CD4-positive, alpha-beta T cell (primary cell): ENCODE results near the gene AGBL1. TPM values are rescaled to one million over a fixed set of nuclear protein-coding genes. Genes with fewer than 3 reads are reported as not detected.

ENCODE experiments used
- ATAC-seq: fragments of 200-7000 bp; cut with Tn5 transposase; one replicate; pipeline ENCODE4 v1.10.0; 2022; ENCODE audit warnings: mild to moderate bottlenecking; ENCODE audit not compliant: poor library complexity
- CTCF ChIA-PET: fragments of 350-600 bp; sonication (Branson Sonifier 250); formaldehyde crosslinking; loops from one replicate; lab custom pipeline; 2021; ENCODE audit warnings: antibody characterized with exemption, inconsistent platforms; lab: Charles Lee
- POLR2A ChIA-PET: fragments of 350-600 bp; sonication (Branson Sonifier 250); formaldehyde crosslinking; loops from one replicate; lab custom pipeline; 2021; ENCODE audit warnings: antibody characterized with exemption, inconsistent platforms; lab: Charles Lee
- DNase-seq, 14 experiments: peaks; one replicate each; pipeline ENCODE4 v3.0.0-alpha.2; 2013 to 2020; ENCODE audit warnings: mixed read lengths in 2 of 14
- H3K27ac ChIP-seq, 2 donors: one replicate each; pipeline versions ENCODE4 v1.5.1 to v1.7.0; 2013; ENCODE audit warnings: low read length in 2 of 2, low read depth in 1 of 2, mild to moderate bottlenecking in 1 of 2
- H3K27me3 ChIP-seq, 2 experiments: 1 replicate in 1 of 2; 2 replicates in 1 of 2; pipeline versions ENCODE4 v1.6.1 to v1.7.0; 2013; ENCODE audit warnings: low read length in 2 of 2, control low read depth in 1 of 2, mild to moderate bottlenecking in 1 of 2, moderate library complexity in 1 of 2; ENCODE audit not compliant: insufficient read depth in 2 of 2, control insufficient read depth in 1 of 2
- H3K36me3 ChIP-seq: one replicate; pipeline ENCODE4 v1.6.1; 2013; ENCODE audit warnings: low read length, control low read depth; ENCODE audit not compliant: insufficient read depth
- H3K4me1 ChIP-seq: one replicate; pipeline ENCODE4 v1.6.1; 2013; ENCODE audit warnings: low read length, control low read depth; ENCODE audit not compliant: insufficient read depth
- H3K4me3 ChIP-seq: one replicate; pipeline ENCODE4 v1.5.1; 2013; ENCODE audit warnings: mild to moderate bottlenecking, low read length, moderate library complexity
- H3K9me3 ChIP-seq, 2 experiments: 1 replicate in 1 of 2; 2 replicates in 1 of 2; pipeline versions ENCODE4 v1.6.1 to v1.7.0; 2013; ENCODE audit warnings: low read length in 2 of 2, mild to moderate bottlenecking in 2 of 2, control low read depth in 1 of 2, moderate library complexity in 1 of 2; ENCODE audit not compliant: control insufficient read depth in 1 of 2, insufficient read depth in 1 of 2
- H3K27ac Mint-ChIP-seq: one replicate; pipeline ENCODE4 v1.8.0; 2020; ENCODE audit warnings: mixed read lengths
- H3K27me3 Mint-ChIP-seq: one replicate; pipeline ENCODE4 v1.8.0; 2021; ENCODE audit warnings: mixed read lengths
- H3K36me3 Mint-ChIP-seq: one replicate; pipeline ENCODE4 v1.8.0; 2021; ENCODE audit warnings: low read depth, mixed read lengths
- H3K4me1 Mint-ChIP-seq: one replicate; pipeline ENCODE4 v1.8.0; 2021; ENCODE audit warnings: low read depth, mixed read lengths
- H3K4me3 Mint-ChIP-seq: one replicate; pipeline ENCODE4 v1.8.0; 2020; ENCODE audit warnings: mild to moderate bottlenecking, mixed read lengths
- H3K9me3 Mint-ChIP-seq: one replicate; pipeline ENCODE4 v1.8.0; 2020; ENCODE audit warnings: mixed read lengths
- intact Hi-C, 2 experiments: fragments of 100-400 bp; cut with DNase I in 1 of 2; cut with micrococcal nuclease in 1 of 2; formaldehyde crosslinking; loops; one replicate each; pipeline versions ENCODE4 v1.15.1 to v1.9.0; 2023 to 2025; cut with DNase I, micrococcal nuclease
- total RNA-seq, 174 experiments: library from RNA in 2 of 174; stranded (reverse) in 2 of 174; gene quantifications; one replicate each; pipeline ENCODE4 v1.2.3 and lab custom pipeline; 2021 to 2026
- TF ChIP-seq, protein P1 (sequence below): fragments of 200-600 bp; IDR thresholded peaks from one replicate; pipeline ENCODE4 v1.8.0; 2022; ENCODE audit warnings: antibody characterized with exemption, mild to moderate bottlenecking

AGBL1 gene
- total RNA-seq, 2 experiments from 2014 or later, result not detected

DNA sequence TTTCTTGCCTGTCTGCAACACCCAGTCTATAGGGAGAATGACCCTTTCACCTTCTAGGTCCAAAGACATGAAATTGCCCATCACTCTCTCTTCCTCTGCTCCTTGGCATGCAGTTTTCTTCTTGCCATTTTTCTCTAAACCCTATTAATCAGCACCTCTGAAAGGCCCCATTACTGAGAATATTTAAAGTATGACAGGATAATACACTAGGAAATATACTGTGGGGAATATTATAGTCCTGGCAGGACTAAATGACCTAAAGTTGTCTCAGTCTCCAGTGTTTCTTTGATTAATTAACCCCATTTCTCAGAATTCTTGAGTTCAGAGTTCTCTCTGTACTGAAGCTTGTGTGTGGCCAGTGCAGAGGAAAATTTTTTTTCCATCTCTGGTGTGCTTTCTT lies 730.7 kb downstream of the AGBL1 start:
- POLR2A ChIA-PET, result no interaction called here
- Histone ChIP-seq H3K27me3 (no peaks in the 10 kb centered on the region), H3K36me3 (no peaks in the 10 kb centered on the region), H3K4me3 (no peak overlapping the region), H3K9me3 (no peaks in the 10 kb centered on the region), H3K4me1 (no peaks in the 10 kb centered on the region), H3K27ac (no peak overlapping the region)
- H3K27ac Mint-ChIP-seq, result no peak overlapping the region
- no peak overlapping the region for H3K4me3 Mint-ChIP-seq
- intact Hi-C loops, result no loop called here
- H3K9me3 Mint-ChIP-seq, result no peaks in the 10 kb centered on the region
- H3K4me1 Mint-ChIP-seq, result no peaks in the 10 kb centered on the region
- H3K36me3 Mint-ChIP-seq, result no peaks in the 10 kb centered on the region
- TF ChIP-seq, protein P1, sequence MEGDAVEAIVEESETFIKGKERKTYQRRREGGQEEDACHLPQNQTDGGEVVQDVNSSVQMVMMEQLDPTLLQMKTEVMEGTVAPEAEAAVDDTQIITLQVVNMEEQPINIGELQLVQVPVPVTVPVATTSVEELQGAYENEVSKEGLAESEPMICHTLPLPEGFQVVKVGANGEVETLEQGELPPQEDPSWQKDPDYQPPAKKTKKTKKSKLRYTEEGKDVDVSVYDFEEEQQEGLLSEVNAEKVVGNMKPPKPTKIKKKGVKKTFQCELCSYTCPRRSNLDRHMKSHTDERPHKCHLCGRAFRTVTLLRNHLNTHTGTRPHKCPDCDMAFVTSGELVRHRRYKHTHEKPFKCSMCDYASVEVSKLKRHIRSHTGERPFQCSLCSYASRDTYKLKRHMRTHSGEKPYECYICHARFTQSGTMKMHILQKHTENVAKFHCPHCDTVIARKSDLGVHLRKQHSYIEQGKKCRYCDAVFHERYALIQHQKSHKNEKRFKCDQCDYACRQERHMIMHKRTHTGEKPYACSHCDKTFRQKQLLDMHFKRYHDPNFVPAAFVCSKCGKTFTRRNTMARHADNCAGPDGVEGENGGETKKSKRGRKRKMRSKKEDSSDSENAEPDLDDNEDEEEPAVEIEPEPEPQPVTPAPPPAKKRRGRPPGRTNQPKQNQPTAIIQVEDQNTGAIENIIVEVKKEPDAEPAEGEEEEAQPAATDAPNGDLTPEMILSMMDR, result no peak
- no peak for ATAC-seq
- no peak for DNase-seq
- H3K27me3 Mint-ChIP-seq, result peaks cover 8% of the 10 kb centered on the region
- CTCF ChIA-PET, result no interaction called here

DNA sequence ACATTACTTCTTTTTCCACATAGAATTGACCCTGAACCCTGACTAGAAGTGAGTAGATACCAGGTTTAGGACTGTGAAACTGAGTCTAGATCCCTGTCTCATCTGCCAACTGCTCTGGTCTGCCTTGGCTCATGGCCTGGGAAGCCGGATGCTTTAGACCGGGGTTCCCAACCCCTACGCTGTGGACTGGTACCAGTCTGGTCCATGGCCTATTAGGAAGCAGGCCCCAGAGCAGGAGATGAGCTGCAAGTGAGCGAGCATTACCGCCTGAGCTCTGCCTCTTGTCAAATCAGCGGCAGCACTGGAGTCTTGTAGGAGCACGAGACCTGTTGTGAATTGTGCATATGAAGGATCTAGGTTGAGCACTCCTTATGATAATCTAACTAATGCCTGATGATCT lies 734.2 kb downstream of the AGBL1 start:
- Mint-ChIP-seq H3K4me3 (no peak overlapping the region), H3K36me3 (no peaks in the 10 kb centered on the region), H3K27me3 (peaks cover 8% of the 10 kb centered on the region), H3K9me3 (no peaks in the 10 kb centered on the region), H3K27ac (no peak overlapping the region), H3K4me1 (no peaks in the 10 kb centered on the region)
- CTCF ChIA-PET, result no interaction called here
- Histone ChIP-seq H3K27me3 (no peaks in the 10 kb centered on the region), H3K9me3 (no peaks in the 10 kb centered on the region), H3K4me1 (no peaks in the 10 kb centered on the region), H3K4me3 (no peak overlapping the region), H3K36me3 (no peaks in the 10 kb centered on the region), H3K27ac (no peak overlapping the region)
- ATAC-seq (no peak), DNase-seq (no peak)
- POLR2A ChIA-PET, result no interaction called here
- TF ChIP-seq, protein P1, result no peak
- intact Hi-C loops, result no loop called here

GRCh38 chr15:86829245-86829644 lies 749.6 kb downstream of the AGBL1 start:
- ATAC-seq (no peak), DNase-seq (no peak)
- Mint-ChIP-seq H3K27ac (no peak overlapping the region), H3K36me3 (no peaks in the 10 kb centered on the region), H3K9me3 (no peaks in the 10 kb centered on the region), H3K27me3 (no peaks in the 10 kb centered on the region), H3K4me1 (no peaks in the 10 kb centered on the region), H3K4me3 (no peak overlapping the region)
- no peaks in the 10 kb centered on the region for H3K36me3 ChIP-seq
- H3K4me3 ChIP-seq, result no peak overlapping the region
- ChIA-PET CTCF (no interaction called here), POLR2A (no interaction called here)
- H3K27me3 ChIP-seq, result peaks cover 0 to 4% of the 10 kb centered on the region in 2 experiments
- no peaks in the 10 kb centered on the region for H3K4me1 ChIP-seq
- no peaks in the 10 kb centered on the region for H3K9me3 ChIP-seq
- intact Hi-C loops, result no loop called here
- H3K27ac ChIP-seq, result no peak overlapping the region
- TF ChIP-seq, protein P1, result no peak
